Epithelial cell of proximal tubule (primary cell): ENCODE results near the gene ATOH1. TPM values are rescaled to one million over a fixed set of nuclear protein-coding genes. Genes with fewer than 3 reads are reported as not detected.

Experiments used
- DNase-seq: peaks from one replicate; pipeline ENCODE4 v3.0.0-alpha.2; 2011; ENCODE audit warnings: low read depth
- H3K4me3 ChIP-seq: 2 replicates; pipeline ENCODE4 v1.5.1; 2011; ENCODE audit warnings: low read depth, mild to moderate bottlenecking, low read length
- CTCF ChIP-seq: conservative IDR thresholded peaks from 2 replicates; pipeline ENCODE4 v1.5.1; 2012; ENCODE audit warnings: low read depth, mild to moderate bottlenecking, low read length
- total RNA-seq: library from RNA; depleted of rRNA; stranded (reverse); fragments of >200 nt; gene quantifications from 2 replicates; pipeline ENCODE4 v1.2.3, GENCODE V29; 2015

ATOH1 gene
- total RNA-seq, 1 donor from 2014 or later = not detected

DNA sequence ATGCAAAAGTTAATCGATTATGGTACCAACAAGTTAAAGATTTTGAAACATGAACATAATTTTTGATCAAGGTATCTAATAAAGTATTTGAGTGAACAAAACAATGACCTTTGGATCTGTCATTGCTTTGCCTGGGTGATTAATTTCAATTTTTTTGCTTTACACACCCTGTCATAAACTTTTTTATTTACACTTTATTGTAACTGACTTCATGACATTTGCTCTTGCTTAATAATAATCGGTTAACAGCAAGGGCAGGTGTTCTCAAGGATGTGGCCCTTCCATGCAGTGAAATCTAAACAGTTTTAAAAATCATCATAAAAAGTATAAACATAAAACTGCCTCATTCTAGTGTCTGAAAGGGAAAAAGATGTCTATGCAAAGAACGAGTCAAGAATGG is 24.1 kb downstream of the ATOH1 start:
- no peak for TF ChIP-seq CTCF
- H3K4me3 ChIP-seq = no peak overlapping the region
- DNase-seq = no peak

DNA sequence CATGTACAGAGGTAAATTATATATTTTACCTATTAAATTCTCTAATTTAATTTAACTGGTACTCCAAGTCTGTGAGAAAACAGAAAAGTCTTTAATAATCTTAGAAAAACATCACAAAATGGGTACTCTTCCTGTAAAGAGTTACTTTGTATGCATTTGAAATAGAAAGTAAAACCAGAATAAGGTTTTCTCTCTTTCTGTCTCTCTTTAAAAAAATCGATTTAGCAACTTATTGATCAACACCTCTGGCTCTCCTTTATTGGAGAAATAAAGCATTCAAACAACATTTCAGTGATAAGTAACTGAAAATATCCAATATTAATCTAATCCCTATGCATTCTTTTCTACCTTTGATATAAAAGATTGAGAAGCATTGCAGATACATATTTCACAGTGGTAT is 27.4 kb downstream of the ATOH1 start:
- no peak for DNase-seq
- no peak for TF ChIP-seq CTCF
- no peak overlapping the region for H3K4me3 ChIP-seq

GRCh38 chr4:93865650-93866049 is 37.1 kb downstream of the ATOH1 start:
- TF ChIP-seq CTCF = peak; percentile 29
- no peak for DNase-seq
- H3K4me3 ChIP-seq = no peak overlapping the region

- H3K4me3 ChIP-seq = no peak overlapping the region
- no peak for TF ChIP-seq CTCF
- no peak for DNase-seq
Measured at GRCh38 chr4:93867416-93868001, 39.0 kb downstream of the ATOH1 start.

GRCh38 chr4:93870876-93871458 is 42.4 kb downstream of the ATOH1 start:
- TF ChIP-seq CTCF = no peak
- DNase-seq = no peak
- H3K4me3 ChIP-seq = no peak overlapping the region

- DNase-seq = no peak
- H3K4me3 ChIP-seq = no peak overlapping the region
- no peak for TF ChIP-seq CTCF
Measured at GRCh38 chr4:93876754-93877153, 48.2 kb downstream of the ATOH1 start.

GRCh38 chr4:93878566-93878965 is 50.0 kb downstream of the ATOH1 start:
- H3K4me3 ChIP-seq = no peak overlapping the region
- no peak for TF ChIP-seq CTCF
- DNase-seq = no peak
